GM19467 (cell line): Measurements from ENCODE around the gene ACOX2.

Source experiments
- ATAC-seq: cut with Tn5 transposase; IDR thresholded peaks from one replicate; pipeline ENCODE4 v1.9.1; 2021; ENCODE audit warnings: mild to moderate bottlenecking, moderate library complexity; ENCODE audit not compliant: unreplicated experiment

The ACOX2 gene

GRCh38 chr3:58536501-58537411 is at the start of gene ACOX2:
TSS of gene ACOX2 (minus strand) at chr3:58537190. CDS start at chr3:58535106, 2,084 bp downstream.
- no peak for ATAC-seq

DNA sequence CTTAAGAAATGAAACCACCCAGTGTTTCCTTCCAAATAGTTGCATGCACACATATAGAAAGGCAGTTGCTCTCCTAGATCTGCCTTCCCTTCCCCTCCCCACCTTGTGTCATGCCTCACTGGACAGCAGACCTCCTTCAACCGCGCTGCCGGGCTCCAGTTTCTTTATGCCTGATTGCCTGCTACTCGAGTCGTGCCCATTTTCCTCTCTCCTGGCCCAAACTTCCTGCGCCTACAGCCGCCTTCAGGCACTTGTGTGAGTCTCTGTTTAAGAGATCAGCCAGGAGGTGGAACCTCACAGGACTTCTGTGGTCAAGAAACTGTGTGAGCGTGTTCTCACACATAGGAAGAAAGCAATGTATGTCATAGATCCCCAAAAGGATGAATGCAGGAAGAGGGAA is 49.0 kb upstream of the ACOX2 start:
- ATAC-seq: no peak

DNA sequence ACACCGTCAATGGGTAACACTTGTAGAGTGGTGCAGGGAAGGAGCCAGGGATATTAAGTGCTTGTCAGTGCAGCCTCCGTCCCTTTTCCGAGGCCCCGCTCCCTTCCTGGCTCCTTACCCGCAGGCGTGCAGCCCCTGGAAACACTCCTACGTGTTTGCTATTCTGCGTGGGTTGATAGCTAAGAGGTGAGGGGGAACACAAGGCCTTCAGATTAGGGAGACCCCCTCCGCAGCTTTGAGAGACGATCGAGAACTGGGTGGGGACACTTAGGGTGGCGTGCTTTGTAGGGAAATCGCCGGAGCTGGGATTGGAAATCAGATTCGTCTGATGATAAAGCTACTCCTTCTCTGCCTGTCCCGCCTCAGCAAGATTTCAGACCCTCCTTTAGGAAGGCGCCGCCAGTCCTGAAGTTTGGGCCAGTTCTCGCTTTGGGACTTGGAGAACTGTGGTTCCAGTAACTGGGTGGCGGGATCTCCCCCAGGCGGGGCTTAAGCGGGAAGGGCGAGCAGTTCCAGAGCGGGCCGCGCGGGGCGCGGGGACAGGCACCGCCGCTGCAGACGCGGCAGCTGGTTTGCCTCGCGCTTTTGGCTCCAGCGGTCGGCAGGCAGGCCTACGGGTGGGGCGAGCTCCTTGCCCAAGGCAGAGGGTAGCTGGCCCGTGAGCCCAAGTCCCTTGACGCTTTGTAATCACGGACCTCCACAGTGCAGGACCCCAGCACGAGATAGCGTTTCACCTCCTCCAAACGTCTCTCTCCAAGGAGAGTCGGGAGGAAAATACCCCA is 48.2 kb upstream of the ACOX2 start:
- ATAC-seq: peak; percentile 94

DNA sequence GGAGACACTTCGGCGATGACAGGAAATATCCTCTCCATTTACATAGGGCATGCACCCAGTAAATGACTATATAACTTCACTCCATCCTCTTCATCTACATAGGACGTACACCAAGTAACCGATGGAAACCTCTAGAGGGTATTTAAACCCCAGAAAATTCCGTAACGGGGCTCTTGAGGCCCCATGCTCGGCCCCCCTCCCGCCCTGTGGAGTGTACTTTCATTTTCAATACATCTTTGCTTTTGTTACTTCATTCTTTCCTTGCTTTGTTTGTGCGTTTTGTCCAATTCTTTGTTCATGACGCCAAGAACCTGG is 47.7 kb upstream of the ACOX2 start:
- no peak for ATAC-seq

GRCh38 chr3:58581328-58582091 is 44.5 kb upstream of the ACOX2 start:
- ATAC-seq: no peak

DNA sequence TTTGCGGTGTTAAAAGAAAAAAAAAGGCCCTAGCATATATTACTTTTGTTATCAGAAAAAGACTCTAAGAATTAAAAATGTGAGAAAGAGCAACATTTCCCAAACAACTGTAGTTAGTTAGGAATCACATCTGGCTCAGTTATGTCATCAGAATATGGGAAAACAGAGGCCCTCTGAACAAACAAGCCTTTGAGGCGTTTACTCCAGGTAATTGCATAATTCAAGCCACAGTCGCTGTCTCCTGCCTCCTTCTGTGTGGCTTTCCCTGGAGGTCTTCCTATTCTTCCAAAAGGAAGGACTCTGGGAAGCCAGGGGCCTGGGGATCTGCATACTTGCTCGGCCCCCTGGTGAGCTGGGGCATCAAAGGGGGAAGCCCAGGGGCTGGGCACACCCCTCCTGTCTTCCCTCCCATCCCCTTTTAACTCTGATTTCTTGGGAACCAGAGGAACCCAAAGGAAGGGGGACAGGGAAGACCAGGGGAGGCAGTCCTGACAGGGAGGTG is 43.9 kb upstream of the ACOX2 start:
- ATAC-seq: no peak

DNA sequence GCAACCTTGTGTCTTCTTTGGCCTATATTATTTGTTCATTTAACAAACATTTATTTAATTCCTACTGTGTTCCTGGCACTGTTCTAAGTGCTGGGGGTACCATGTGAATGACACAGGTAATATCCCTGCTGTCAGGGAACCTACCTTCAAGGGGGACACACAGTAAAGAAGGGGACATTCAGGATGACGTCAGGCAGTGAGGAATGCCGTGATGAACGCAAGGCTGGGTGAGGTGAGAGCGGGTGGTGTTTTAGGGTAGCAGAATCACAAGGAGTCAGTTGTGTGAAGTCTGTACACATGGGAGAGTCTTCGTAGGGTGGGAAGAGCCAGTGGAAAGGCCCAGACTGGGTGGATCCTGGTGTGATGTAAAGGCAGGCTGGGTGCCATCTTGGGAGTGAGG is 41.9 kb upstream of the ACOX2 start:
- ATAC-seq: no peak

- ATAC-seq: no peak
These were observed 40.4 kb upstream of the ACOX2 start, which contains the start of gene FAM107A for GRCh38 chr3:58577269-58577821. TSS of gene FAM107A (minus strand) at chr3:58577391. CDS start at chr3:58569860, 7,531 bp downstream.

- ATAC-seq: no peak
These were observed 39.7 kb upstream of the ACOX2 start for GRCh38 chr3:58576716-58577115.

GRCh38 chr3:58575971-58576652 is 39.1 kb upstream of the ACOX2 start:
- ATAC-seq: no peak

- ATAC-seq: no peak
These were observed 37.7 kb upstream of the ACOX2 start for GRCh38 chr3:58574682-58575081.

DNA sequence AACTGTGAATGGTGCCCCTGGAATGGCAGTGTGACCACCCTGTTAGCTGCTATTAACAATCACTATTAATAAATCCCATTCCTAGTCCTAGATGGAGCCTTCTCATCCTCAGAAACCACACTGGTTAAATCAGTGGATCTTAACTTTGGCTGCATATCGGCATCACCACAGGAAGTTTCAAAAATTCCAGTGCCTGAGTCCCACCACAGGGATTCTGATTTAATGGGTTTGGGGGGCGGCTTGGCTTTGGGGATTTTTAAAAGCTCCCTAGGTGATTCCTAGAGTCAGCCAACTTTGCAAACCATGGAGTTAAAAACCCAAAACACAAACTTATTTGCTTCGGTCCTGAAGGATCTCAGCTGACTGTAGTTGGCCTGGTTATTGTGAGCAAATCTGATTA is 37.1 kb upstream of the ACOX2 start:
- ATAC-seq: no peak

DNA sequence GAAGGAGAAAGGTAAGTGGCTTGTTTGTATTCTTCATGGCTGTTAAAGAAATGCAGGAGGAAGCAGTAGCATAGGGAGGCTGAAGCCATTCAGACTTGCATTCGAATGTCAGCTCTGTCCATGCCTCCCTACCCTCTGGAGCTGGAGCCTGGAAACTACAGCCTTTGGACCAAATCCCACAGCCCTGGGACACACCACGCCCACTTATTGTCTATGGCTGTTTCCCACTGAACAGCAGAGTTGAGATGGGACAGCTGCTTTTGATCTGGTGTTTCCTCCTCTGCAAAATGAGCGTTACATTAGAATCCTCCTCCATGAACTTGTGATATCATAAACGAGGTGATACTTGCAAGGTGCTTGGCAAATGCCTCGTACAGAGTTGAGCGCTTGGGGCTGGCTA is 36.6 kb upstream of the ACOX2 start:
- no peak for ATAC-seq

- ATAC-seq: no peak
These were observed 35.7 kb upstream of the ACOX2 start for GRCh38 chr3:58572634-58573230.

DNA sequence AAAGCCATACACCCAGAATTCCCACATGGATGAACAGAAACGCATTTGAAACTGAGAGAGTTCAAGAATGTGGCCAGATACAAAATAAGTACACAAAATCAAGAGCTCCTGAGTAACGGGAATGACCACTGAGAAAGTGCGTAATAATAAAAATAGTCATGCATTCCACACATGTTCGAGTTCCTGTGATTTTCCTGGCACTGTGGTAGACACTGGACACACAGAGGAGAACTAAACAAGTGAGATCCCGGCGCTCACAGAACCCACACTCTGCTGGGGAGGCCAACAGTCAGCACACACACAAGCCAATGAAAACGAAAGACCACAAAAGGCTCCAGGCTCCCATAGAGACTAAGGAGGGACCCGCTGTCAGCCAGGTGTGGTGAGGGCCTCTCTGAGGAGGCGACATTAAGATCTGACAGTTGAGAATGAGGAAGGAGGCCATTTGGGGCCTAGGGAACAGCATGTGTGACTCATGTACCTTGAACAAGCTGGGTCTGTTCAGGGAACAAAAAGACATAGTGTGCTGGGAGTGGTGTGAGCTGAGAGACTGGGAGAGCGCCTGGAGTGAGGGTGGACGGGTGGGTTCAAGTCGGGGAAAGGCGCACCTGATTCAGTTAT is 35.1 kb upstream of the ACOX2 start:
- ATAC-seq: no peak

DNA sequence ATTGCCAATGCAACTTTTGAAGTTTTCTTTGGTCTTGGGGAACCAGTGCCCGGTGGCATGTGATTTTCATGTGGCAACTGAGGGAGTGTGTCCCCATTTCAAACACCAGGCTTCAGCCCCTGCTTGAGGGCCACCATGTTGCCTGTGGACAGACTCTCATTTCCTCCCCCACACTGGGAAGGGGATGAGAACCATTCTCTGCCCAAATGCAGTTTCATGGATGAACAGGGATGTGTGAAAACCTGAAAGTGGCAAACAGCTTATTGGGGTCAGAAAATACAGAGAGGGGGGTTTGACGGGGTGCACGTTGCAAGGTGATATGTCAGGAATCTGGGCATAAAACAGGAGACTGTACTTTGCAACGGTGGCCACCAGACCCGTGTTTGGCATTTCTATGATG is 33.9 kb upstream of the ACOX2 start:
- ATAC-seq: no peak

DNA sequence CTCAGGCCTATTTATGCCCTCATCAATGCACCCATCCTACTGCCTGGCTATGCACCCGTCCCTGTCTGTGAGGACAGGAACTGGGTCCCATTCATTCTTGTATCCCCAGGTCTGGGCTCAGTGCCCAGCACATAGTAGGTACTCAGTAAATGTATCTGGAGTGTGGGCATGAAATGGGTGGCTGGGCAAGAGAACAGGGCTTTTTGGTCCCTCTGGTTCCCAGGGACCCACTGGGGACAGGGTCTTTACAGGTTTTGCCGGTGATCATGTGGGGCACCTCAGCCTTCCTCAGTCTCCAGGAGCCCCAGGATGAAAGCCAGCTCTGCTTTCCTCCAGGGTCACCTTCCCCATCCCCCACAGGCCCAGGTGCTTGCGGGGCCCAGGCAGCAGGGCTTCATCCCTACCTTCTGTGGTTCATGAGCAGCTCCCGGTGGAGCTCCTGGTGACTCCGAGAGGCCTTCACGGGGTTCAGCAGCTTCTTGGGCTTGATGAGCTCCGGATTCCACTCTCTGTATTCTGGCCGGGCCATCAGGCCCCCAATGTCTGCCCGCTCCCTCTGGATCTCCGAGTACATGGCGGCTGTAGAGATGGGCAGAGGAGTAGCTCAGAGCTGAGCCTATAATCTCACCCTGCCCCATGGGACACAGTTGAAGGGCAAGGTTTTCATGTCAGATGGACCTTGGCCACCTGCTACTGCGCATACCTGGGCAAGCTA is 32.5 kb upstream of the ACOX2 start:
- ATAC-seq: no peak

- ATAC-seq: no peak
These were observed 31.7 kb upstream of the ACOX2 start for GRCh38 chr3:58568572-58569286.
